Measurements from ENCODE around the gene PRM1. TPM values are rescaled to one million over a fixed set of nuclear protein-coding genes. Genes with fewer than 3 reads are reported as not detected.

PRM1 gene
- total RNA-seq, 1 donor from 2014 or later: not detected

DNA sequence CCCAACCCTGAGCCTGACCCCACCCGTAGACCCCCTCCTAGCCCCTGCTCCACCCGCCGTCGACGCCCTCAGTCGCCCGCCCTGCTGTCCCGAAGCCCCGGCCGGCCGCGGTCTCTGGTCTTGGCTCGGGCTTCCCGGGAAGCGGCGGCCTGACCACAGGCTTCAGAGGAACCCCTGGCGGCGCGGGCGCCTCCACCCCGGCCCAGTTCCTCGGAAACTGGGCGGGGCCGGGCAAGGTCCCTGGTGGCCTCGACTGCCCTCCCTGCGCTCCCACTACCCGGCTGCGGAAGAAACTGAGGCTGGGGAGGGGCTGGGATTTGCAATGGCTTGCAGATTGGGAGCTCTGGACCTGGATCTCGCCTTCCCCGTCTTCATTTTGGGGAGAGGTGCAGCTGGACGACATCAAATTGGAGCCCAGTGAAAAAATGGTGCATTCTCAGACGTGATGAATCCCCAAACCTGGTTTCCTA, 24.4 kb downstream of the PRM1 start:
- Histone ChIP-seq H3K4me2 (ENCODE audit: low read length) (peak overlapping the region; percentile 89), H4K20me1 (ENCODE audit: insufficient read depth, low read length) (peaks cover 35% of the 10 kb centered on the region), H3K27me3 (ENCODE audit: insufficient read depth, low read length) (no peaks in the 10 kb centered on the region), H3K36me3 (ENCODE audit: insufficient read depth, low read length) (no peaks in the 10 kb centered on the region), H2AFZ (ENCODE audit: low read depth, low read length) (peak overlapping the region; percentile 80), H3K9ac (ENCODE audit: low read length) (peak overlapping the region; percentile 95), H3K4me1 (ENCODE audit: insufficient read depth, low read length) (peaks cover 38% of the 10 kb centered on the region), H3K4me3 (ENCODE audit: insufficient read depth, low read depth, low read length) (peak overlapping the region; percentile 88), H3K9me3 (ENCODE audit: insufficient read depth, low read depth, low read length) (no peaks in the 10 kb centered on the region), H3K79me2 (ENCODE audit: insufficient read depth, low read length) (peaks cover 29% of the 10 kb centered on the region), H3K27ac (ENCODE audit: low read depth, low read length) (peak overlapping the region; percentile 95)
- Mint-ChIP-seq H3K9me3 (ENCODE audit: unreplicated experiment) (no peaks in the 10 kb centered on the region), H3K4me1 (ENCODE audit: low read depth, unreplicated experiment) (peaks cover 25% of the 10 kb centered on the region), H3K27ac (ENCODE audit: unreplicated experiment) (peak overlapping the region; percentile 96), H3K36me3 (ENCODE audit: low read depth, unreplicated experiment) (peaks cover 2% of the 10 kb centered on the region), H3K27me3 (ENCODE audit: low read depth, unreplicated experiment) (peaks cover 21% of the 10 kb centered on the region), H3K4me3 (ENCODE audit: unreplicated experiment) (peak overlapping the region; percentile 89)
- FAIRE-seq (no peak), DNase-seq (ENCODE audit: low read depth) (peak; percentile 36)
- TF ChIP-seq, protein P1, sequence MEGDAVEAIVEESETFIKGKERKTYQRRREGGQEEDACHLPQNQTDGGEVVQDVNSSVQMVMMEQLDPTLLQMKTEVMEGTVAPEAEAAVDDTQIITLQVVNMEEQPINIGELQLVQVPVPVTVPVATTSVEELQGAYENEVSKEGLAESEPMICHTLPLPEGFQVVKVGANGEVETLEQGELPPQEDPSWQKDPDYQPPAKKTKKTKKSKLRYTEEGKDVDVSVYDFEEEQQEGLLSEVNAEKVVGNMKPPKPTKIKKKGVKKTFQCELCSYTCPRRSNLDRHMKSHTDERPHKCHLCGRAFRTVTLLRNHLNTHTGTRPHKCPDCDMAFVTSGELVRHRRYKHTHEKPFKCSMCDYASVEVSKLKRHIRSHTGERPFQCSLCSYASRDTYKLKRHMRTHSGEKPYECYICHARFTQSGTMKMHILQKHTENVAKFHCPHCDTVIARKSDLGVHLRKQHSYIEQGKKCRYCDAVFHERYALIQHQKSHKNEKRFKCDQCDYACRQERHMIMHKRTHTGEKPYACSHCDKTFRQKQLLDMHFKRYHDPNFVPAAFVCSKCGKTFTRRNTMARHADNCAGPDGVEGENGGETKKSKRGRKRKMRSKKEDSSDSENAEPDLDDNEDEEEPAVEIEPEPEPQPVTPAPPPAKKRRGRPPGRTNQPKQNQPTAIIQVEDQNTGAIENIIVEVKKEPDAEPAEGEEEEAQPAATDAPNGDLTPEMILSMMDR (IDR thresholded peaks at IDR 0.05; ENCODE audit: insufficient read depth, low read depth, low read length): no peak
- no peak for TF ChIP-seq EZH2 (IDR thresholded peaks at IDR 0.05; ENCODE audit: insufficient read depth, low read length)

DNA sequence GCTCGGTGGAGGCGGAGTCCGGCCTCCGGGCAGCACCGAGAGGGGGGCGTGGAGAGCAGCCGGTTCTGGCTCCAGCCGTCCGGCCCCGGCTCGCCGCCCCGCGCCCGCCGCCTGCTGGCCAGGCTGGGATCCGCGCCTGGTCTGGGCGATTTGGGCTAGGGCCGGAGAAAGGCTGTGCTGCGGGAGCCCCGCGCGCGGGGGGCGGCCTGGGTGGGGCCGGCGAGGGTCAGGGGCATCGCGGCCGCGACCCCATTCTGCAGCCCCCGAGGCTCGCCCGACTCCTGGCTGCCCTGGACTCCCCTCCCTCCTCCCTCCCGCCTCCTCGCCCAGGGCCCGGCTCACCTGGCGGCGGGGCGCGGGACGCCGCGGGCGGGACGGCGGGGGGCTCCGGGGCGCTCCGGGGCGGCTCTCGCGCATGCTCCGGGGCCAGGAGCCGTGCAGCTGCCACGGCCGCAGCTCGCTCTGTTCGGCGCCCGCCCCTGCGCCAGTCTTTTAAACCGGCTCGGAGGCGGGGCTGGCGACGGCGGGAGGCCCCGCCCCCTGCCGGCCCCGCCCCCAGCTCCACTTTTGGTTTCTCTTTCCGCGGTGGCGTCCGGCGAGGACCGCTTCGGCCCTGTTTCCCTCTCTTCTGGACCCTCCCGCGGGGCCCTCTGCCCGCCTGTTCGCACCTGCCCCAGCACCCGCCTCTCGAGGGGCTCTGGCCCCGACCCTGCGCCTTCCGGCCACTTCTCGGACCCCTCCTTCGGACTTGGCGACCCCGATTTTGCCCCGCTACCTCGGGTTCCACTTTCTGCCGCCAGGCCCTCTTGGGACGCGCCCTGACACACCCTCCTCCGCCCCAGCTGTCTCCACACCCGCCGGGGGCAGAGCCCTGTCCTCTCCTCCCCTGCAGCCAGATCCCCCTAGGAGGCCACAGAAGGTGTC, 25.1 kb downstream of the PRM1 start, which contains the start of gene SOCS1:
TSS of gene SOCS1 (minus strand) at position 468 of the 924 bp plus-strand sequence. CDS start 726 bp downstream, outside the sequence.
- peak within 1 kb of the TSS; percentile 89 for H3K4me3 Mint-ChIP-seq (ENCODE audit: unreplicated experiment)
- Histone ChIP-seq H3K4me3 (ENCODE audit: insufficient read depth, low read depth, low read length) (peak within 1 kb of the TSS; percentile 88), H4K20me1 (ENCODE audit: insufficient read depth, low read length) (peaks cover 42% of the 10 kb centered on the region), H3K9me3 (ENCODE audit: insufficient read depth, low read depth, low read length) (no peaks in the 10 kb centered on the region), H3K79me2 (ENCODE audit: insufficient read depth, low read length) (peaks cover 29% of the 10 kb centered on the region), H3K27ac (ENCODE audit: low read depth, low read length) (peak within 1 kb of the TSS; percentile 95), H3K4me2 (ENCODE audit: low read length) (peak within 1 kb of the TSS; percentile 89), H3K36me3 (ENCODE audit: insufficient read depth, low read length) (no peaks in the 10 kb centered on the region), H2AFZ (ENCODE audit: low read depth, low read length) (peak within 1 kb of the TSS; percentile 80), H3K4me1 (ENCODE audit: insufficient read depth, low read length) (peaks cover 40% of the 10 kb centered on the region), H3K9ac (ENCODE audit: low read length) (peak within 1 kb of the TSS; percentile 95), H3K27me3 (ENCODE audit: insufficient read depth, low read length) (no peaks in the 10 kb centered on the region)
- H3K9me3 Mint-ChIP-seq (ENCODE audit: unreplicated experiment): no peaks in the 10 kb centered on the region
- FAIRE-seq (no peak), DNase-seq (ENCODE audit: low read depth) (peak; percentile 49)
- TF ChIP-seq EZH2 (IDR thresholded peaks at IDR 0.05; ENCODE audit: insufficient read depth, low read length): no peak
- TF ChIP-seq, protein P1 (IDR thresholded peaks at IDR 0.05; ENCODE audit: insufficient read depth, low read depth, low read length): peak; percentile 36
- H3K36me3 Mint-ChIP-seq (ENCODE audit: low read depth, unreplicated experiment): peaks cover 2% of the 10 kb centered on the region
- H3K27ac Mint-ChIP-seq (ENCODE audit: unreplicated experiment): peak within 1 kb of the TSS; percentile 96
- peaks cover 25% of the 10 kb centered on the region for H3K4me1 Mint-ChIP-seq (ENCODE audit: low read depth, unreplicated experiment)
- H3K27me3 Mint-ChIP-seq (ENCODE audit: low read depth, unreplicated experiment): peaks cover 20% of the 10 kb centered on the region

Measured in astrocyte (in vitro differentiated cells and primary cell).